HG02763 (cell line): ENCODE measurements around the gene AATK.

ENCODE experiments used
- ATAC-seq: cut with Tn5 transposase; IDR thresholded peaks from one replicate; pipeline ENCODE4 v1.9.1; 2021; ENCODE audit warnings: mild to moderate bottlenecking, moderate library complexity; ENCODE audit not compliant: unreplicated experiment

Gene AATK

DNA sequence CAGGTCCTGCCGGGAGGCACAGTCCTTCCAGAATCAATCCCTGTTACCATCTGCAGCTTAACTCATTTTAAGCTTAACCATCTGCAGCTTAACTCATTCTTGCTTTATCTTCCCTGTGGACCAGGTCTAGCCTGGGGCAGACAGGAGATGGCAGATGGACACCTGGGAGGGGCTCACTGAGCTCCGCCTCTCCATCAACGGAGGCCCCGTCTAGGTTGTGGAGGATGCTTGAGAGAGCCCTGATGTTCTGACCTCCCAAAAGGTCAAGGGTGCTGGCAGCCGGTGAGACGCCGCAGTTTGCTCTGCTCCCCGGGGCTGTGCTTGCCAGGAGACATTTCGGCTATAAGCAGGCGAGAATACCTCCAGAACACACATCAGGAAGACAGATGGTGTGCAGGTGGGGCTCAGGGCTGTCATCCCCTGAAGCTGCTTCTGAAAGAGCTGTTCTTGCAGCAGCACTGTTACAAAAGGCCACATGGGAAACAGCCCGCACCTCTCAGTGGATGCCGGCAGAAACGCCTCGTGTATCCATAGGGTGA lies 89.8 kb downstream of the AATK start:
- ATAC-seq = no peak

DNA sequence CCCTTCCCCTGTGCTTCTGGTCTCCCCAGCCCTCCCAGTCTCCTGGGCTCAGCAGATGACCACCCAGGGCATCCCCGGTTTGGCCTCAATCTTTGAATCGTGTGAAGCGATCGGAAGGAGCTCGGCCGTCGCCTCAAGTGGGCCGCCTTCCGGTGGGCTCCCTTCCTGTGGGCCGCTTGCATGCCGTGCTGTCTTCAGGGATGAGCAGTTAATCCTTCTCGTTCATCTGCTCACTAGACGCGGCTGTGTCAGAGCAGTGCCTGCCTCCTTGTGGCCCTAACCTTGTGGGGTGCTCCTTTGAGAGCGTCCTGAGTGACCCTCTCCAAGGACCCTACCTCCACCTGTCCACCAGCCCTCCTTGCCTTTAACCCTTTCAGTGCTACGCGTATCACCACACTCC lies 90.7 kb downstream of the AATK start:
- ATAC-seq = no peak

GRCh38 chr17:81074875-81075274 lies 91.1 kb downstream of the AATK start:
- ATAC-seq = no peak

DNA sequence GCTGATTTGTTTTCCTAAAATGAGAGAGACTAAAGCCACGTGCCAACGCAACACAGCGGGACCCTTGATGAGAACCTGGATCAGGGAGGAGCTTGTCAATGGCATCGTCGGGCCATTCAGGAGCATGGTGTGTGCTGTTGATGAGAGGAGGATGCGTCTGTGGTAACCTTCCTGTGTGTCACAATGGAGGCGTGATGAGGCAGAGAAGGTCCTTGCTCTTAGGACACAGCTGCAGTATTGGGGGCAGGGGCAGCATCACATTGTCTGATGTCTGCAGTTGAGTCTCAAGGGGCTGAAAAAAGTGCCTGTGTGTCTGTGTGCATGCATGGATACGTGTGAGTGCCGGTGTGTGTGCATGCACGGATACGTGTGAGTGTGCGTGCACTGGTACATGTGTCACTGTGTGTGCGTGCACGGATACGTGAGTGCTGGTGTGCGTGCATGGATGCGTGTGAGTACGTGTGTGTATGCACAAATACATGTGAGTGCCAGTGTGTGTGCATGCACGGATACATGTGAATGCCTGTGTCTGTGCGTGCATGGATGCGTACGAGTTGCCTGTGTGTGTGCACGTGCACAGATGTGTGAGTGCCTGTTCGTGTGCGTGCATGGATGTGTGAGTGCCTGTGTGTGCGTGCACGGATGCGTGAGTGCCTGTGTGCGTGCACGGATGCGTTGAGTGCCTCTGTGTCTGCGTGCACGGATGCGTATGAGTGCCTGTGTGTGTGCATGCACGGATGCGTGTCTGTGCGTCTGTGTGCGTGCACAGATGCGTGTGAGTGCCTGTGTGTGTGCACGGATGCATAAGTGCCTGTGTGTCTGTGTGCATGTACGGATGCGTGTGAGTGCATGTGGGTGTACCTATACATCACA lies 91.8 kb downstream of the AATK start:
- no peak for ATAC-seq

DNA sequence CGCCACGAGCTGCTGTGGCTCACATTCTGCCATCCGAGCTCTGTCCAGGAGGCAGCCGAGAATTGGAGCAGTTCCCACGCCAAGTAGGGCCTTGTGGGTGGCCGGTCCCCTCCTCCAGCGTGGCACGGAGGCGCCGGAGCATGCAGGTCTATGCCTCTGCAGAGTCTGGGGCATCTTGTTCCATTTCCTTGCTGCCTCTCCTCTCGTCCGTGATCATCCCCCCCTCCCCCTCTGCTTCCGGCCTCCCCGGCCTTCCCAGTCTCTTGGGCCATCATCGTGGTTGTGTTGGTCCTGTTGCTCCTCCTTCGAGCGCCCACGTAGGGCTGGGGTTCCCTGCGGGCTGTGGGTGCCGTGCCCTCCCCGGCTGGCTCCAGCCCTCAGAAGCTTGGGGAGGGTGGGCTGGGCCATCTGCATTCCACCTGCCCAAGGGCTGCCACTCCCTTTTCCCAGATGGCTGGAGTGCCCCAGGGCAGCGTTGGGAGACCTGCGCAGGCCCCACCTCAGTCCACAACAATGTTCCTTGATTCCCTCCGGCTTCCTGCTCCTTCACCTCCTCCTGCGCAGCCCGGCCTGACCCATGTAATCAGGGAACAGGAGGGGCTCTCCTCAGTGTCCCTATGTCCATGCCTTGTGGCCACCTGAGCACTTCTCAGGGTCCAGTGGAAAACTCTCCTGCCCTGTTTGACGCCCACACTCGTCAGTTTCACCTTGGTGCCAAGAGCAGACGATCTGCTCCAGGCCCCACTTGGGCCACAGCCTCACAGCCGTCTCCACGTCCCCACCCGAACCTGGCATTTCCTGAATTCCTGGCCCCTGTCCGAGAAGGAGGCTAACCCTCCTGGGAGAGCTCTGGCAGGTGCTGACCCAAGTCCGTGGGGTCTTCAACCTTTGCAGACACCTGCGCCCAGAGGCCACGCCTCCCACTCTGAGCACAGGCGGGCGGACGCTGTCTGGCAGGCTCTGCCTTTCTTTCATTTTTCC lies 94.0 kb downstream of the AATK start:
- ATAC-seq = no peak

GRCh38 chr17:81070541-81071246 lies 95.3 kb downstream of the AATK start:
- no peak for ATAC-seq

- no peak for ATAC-seq
These were observed 96.8 kb downstream of the AATK start for GRCh38 chr17:81069135-81069645.

GRCh38 chr17:81068411-81069134 lies 97.4 kb downstream of the AATK start:
- no peak for ATAC-seq

DNA sequence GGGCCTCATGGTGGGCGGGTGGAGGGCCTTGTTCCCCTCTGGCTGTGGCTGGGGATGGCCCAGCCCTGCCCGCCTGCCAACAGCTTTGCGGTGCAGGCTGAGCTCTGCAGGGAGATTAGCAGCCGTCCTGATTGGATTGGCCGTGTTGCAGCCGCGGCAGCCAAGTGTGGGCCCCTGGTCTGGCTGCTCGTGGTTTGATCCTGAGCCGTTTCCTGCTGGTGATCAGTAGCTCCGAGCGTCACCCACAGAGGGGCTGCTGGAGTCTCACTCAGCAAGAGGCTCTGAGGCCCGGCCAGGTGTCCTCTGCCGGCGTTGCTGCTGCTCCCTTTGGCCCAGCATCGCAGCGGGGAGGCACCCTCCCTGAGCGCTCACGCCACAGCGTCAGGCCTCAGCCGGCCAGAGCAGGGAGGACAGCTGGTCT lies 98.6 kb downstream of the AATK start:
- no peak for ATAC-seq
